B cell (primary cell): ENCODE results near the gene NPFFR2.

ENCODE experiments used
- EZH2 ChIP-seq: IDR thresholded peaks from 2 replicates; pipeline ENCODE4 v1.6.1; 2012; ENCODE audit warnings: borderline replicate concordance, low read depth, mild to moderate bottlenecking, moderate library complexity, low read length; ENCODE audit not compliant: insufficient read depth, poor library complexity, severe bottlenecking
- TF ChIP-seq, protein P1 (sequence below): fragments of 200-600 bp; IDR thresholded peaks from one replicate; pipeline ENCODE4 v1.8.0; 2022; ENCODE audit warnings: antibody characterized with exemption, mild to moderate bottlenecking

DNA sequence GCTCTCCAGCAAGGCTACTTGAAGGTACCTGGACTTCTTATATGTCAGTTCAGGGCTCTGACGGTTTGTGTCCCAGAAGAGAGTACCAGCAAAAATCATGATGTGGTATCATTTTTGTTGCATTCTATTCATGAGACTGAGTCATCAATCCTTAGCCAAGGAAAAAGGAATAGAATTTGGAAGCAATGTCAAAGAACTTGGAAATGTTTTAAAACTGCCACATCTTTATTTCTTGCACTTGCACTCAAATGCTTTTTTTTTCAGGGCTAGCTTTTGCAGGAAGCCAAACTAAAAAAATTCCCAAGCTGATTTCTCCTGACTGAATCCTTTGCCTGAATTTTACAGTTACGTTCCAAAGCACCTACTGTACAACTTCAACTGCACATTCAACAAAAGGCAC is 112.4 kb downstream of the NPFFR2 start:
- TF ChIP-seq, protein P1, sequence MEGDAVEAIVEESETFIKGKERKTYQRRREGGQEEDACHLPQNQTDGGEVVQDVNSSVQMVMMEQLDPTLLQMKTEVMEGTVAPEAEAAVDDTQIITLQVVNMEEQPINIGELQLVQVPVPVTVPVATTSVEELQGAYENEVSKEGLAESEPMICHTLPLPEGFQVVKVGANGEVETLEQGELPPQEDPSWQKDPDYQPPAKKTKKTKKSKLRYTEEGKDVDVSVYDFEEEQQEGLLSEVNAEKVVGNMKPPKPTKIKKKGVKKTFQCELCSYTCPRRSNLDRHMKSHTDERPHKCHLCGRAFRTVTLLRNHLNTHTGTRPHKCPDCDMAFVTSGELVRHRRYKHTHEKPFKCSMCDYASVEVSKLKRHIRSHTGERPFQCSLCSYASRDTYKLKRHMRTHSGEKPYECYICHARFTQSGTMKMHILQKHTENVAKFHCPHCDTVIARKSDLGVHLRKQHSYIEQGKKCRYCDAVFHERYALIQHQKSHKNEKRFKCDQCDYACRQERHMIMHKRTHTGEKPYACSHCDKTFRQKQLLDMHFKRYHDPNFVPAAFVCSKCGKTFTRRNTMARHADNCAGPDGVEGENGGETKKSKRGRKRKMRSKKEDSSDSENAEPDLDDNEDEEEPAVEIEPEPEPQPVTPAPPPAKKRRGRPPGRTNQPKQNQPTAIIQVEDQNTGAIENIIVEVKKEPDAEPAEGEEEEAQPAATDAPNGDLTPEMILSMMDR = no peak
- no peak for TF ChIP-seq EZH2
